Ascending aorta (tissue), 2 donors: ENCODE data around the gene NELL2. TPM values are rescaled to one million over a fixed set of nuclear protein-coding genes. Genes with fewer than 3 reads are reported as not detected.
"Not testable (repeated sequence)": the region's sequence is repeated elsewhere in the genome, so short reads cannot be mapped to it uniquely, and the experiment has no call there.

Source experiments
- DNase-seq, 2 donors: peaks; one replicate each; pipeline ENCODE4 v3.0.0-alpha.2; 2019; ENCODE audit warnings: low spot score in 2 of 2
- H3K27ac ChIP-seq, 2 donors: fragments of 200-600 bp; sonication (generic); one replicate each; pipeline ENCODE4 v1.5.1; 2016 to 2017; ENCODE audit warnings: mild to moderate bottlenecking in 1 of 2
- H3K27me3 ChIP-seq: fragments of 200-600 bp; sonication (generic); one replicate; pipeline ENCODE4 v1.5.1; 2017
- H3K36me3 ChIP-seq, 2 donors: fragments of 200-600 bp; sonication (generic); one replicate each; pipeline ENCODE4 v1.5.1; 2016
- H3K4me1 ChIP-seq, 2 donors: fragments of 200-600 bp; sonication (generic); one replicate each; pipeline ENCODE4 v1.5.1; 2016 to 2017; ENCODE audit warnings: mild to moderate bottlenecking in 1 of 2
- H3K4me3 ChIP-seq, 2 donors: fragments of 200-600 bp; sonication (generic); one replicate each; pipeline ENCODE4 v1.5.1; 2016 to 2017; ENCODE audit warnings: mild to moderate bottlenecking in 1 of 2
- H3K9me3 ChIP-seq, 2 donors: fragments of 200-600 bp; sonication (generic); one replicate each; pipeline ENCODE4 v1.5.1; 2016
- CTCF ChIP-seq, 3 experiments: fragments of 200-600 bp in 2 of 3; fragments of 450-650 bp in 1 of 3; sonication (generic) in 2 of 3; IDR thresholded peaks; one replicate each; pipeline ENCODE4 v1.5.1; 2016 to 2019; ENCODE audit warnings: antibody characterized with exemption in 3 of 3, mild to moderate bottlenecking in 1 of 3, moderate library complexity in 1 of 3
- intact Hi-C: fragments of 100-400 bp; cut with DNase I; formaldehyde crosslinking; loops from one replicate; pipeline ENCODE4 v1.15.1; 2023
- total RNA-seq: library from RNA; depleted of rRNA; stranded (reverse); fragments of >200 nt; gene quantifications from one replicate; pipeline ENCODE4 v1.1.0, GENCODE V29; 2016

NELL2 gene
- total RNA-seq, 1 donor from 2014 or later: not detected

DNA sequence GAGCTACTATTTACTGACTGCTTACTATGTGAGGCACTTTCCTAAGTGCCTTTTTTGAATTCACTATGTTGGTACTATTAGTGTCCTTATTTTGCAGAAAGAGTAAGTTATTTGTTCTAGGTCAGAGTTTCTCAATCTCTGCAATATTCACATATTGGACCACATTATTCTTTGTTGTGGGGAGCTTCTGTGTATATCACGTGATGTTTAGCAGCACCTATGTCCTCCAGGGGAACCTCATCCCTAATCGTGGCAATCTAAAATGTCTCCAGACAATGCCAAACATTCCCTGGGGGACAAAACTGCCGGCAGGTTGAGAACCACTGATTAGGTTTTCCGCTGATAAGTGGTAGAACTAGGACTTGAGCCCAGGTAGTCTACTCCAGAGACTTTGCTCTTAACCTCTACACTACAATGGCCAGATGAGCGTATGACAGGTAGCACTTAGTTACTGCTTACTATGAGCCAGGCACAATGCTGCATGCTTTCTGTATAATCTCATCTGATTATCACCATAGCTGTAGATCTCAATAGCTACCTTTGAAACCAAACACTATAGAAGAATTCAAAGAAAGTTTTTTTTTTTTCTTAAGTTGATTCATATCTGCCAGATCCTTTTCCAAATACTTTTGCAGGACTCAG, 38.9 kb downstream of the NELL2 start:
- Histone ChIP-seq H3K4me3 (no peak overlapping the region), H3K36me3 (no peaks in the 10 kb centered on the region), H3K27ac (no peak overlapping the region), H3K27me3 (no peaks in the 10 kb centered on the region), H3K9me3 (no peaks in the 10 kb centered on the region), H3K4me1 (no peaks in the 10 kb centered on the region)
- DNase-seq: no peak
- TF ChIP-seq CTCF (IDR thresholded peaks at IDR 0.05): no peak
- intact Hi-C loops: no loop called here

DNA sequence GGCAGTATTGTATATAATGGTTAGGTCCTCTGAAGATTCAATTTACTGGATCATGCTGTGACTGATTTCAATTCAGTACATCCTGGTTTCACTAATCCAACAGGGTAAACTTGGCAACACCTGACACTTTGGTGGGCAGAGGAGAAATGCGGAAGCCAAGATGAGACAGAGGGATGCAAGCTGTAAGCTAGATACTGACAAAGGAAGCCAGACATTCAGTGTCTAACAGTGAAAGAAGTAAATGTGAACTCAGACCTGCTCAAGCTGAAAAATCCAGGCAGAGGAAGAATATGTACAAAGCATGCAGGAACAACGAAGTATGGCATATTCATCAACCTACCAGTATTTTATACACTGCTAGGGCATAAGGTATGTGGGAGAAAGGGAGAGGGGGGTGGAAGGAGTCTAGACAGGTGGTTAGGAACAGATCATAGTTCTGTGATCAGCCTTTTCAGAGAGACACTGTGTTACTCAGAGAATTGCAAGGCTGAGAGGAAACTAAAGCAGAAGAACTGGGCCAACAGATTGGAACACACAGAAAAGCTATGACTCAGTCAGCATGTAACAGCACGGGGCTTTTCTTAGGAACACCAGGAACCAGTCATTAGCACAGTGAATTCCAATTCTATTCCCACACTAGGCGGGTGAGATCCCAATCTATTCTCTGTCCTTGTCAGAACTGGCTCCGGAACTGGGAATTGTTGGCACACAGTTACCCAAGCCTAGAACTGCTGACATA, 40.3 kb downstream of the NELL2 start:
- TF ChIP-seq CTCF (IDR thresholded peaks at IDR 0.05): no peak
- H3K27me3 ChIP-seq: no peaks in the 10 kb centered on the region
- H3K27ac ChIP-seq: no peak overlapping the region
- H3K4me3 ChIP-seq: no peak overlapping the region
- H3K36me3 ChIP-seq: no peaks in the 10 kb centered on the region
- no peaks in the 10 kb centered on the region for H3K9me3 ChIP-seq
- intact Hi-C loops: no loop called here
- DNase-seq: no peak
- no peaks in the 10 kb centered on the region for H3K4me1 ChIP-seq

DNA sequence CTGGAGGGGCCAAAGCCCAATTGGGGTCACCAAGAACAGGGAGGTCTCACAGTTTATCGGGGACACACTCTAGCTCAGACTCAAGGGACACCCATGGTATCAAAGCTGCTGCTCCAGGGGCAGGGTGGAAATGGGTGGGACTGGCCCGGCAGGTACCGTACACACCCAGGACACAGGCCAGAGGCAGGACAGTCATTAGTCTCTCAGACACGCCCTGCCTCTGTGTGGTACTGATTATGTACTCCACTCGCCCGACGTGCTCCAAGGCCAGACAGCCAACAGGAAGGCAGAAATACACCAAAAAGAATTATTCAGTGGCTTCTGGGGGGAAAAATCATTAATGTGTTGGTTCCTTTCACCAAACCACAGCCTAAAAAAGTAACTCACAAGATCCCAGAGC, 41.1 kb downstream of the NELL2 start:
- H3K36me3 ChIP-seq, H3K4me1 ChIP-seq, DNase-seq, H3K27ac ChIP-seq, intact Hi-C loops, H3K9me3 ChIP-seq, H3K4me3 ChIP-seq, H3K27me3 ChIP-seq: not testable (repeated sequence)

DNA sequence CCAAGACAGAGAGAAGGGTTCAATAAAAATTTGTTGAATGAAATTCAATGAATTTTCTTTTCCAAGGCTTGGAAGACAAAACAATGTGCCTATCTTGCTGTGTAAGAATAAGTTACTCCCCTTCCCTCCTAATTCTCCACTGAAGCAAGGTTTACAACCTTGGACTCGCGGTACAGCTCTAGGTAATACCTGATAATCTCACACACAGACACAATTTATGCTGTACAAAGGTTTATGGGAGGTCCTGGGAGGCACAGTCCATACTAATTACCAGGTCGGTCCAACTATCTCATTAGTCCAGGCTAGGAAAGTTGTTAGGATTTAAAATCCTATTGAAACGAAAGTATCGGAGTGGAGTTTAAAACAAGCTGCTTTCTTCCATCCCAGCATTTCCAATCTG, 42.6 kb downstream of the NELL2 start:
- Histone ChIP-seq H3K36me3 (no peaks in the 10 kb centered on the region), H3K4me1 (no peaks in the 10 kb centered on the region), H3K27me3 (no peaks in the 10 kb centered on the region), H3K27ac (no peak overlapping the region), H3K4me3 (no peak overlapping the region), H3K9me3 (no peaks in the 10 kb centered on the region)
- no peak for DNase-seq
- intact Hi-C loops: no loop called here
- no peak for TF ChIP-seq CTCF (IDR thresholded peaks at IDR 0.05)

DNA sequence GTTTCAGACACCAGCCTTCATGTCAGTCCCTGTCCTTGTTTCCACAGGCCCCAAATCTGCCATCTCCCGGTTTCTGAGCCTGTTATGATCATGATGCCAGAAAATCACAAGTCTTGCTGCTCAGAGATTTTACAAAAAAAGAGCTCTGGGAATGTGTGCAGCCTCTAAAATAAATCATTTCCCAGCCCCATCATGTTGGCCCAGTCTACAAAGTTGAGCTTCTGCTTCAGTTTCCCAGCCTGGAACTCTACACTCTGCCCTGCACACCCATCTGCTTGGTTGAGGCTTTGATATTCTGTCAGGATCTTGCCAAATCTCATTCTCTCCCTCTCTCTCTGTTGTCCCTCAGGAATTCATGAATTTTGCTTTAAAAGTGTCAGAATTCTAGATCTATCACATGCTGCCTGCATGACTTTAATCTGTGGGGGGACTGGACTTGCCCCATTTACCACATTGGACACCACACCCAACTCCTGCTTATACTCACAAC, 45.5 kb downstream of the NELL2 start:
- Histone ChIP-seq H3K27me3 (no peaks in the 10 kb centered on the region), H3K27ac (no peak overlapping the region), H3K4me1 (no peaks in the 10 kb centered on the region), H3K36me3 (no peaks in the 10 kb centered on the region), H3K9me3 (no peaks in the 10 kb centered on the region), H3K4me3 (no peak overlapping the region)
- intact Hi-C loops: no loop called here
- no peak for DNase-seq
- TF ChIP-seq CTCF (IDR thresholded peaks at IDR 0.05): no peak

DNA sequence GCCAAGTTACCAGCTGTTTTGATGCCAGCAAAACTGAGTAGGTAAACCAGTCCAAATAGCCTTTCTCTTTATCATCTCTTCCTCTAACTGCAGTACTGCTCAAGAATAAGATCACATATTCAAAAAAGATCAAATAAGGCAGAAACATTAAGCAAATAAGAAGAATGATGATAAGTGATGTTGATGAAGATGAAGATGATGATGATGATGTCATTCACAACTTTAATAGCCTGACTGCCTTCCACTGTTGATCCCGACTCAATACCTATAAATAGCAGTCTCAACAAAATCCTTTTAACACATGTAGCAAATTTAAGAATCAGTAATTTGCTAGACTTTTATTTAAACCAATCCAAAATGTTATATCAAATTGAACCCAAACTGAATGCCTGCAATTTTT, 47.1 kb downstream of the NELL2 start:
- no peaks in the 10 kb centered on the region for H3K9me3 ChIP-seq
- no peak overlapping the region for H3K4me3 ChIP-seq
- no peaks in the 10 kb centered on the region for H3K4me1 ChIP-seq
- H3K36me3 ChIP-seq: no peaks in the 10 kb centered on the region
- no peak for DNase-seq
- no peak overlapping the region for H3K27ac ChIP-seq
- H3K27me3 ChIP-seq: no peaks in the 10 kb centered on the region
- no peak for TF ChIP-seq CTCF (IDR thresholded peaks at IDR 0.05)
- intact Hi-C loops: no loop called here
